Measurements from ENCODE around the gene TENM4. TPM values are rescaled to one million over a fixed set of nuclear protein-coding genes. Genes with fewer than 3 reads are reported as not detected.

TENM4 gene
- total and polyA plus RNA-seq, 11 donors, result 0.08 to 6.4 (median 1.0) TPM

DNA sequence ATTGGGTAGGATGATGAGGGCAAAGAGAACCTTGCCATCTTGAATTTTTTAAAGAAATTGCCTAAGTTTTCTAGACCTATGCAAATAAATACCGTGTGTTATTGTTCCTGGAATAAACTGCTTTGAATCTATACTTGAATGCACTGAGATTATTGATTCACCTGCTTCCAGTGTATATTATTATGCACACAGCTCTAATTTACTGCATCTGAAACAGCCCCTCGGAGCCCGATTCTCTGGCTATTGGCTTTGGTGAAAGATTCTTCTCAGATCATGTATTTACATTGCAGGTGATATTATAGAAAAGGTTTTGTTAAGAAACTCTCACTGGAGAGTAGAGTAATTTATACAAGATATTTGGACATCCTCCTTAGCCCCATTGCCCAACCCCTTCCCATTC is 254.2 kb downstream of the TENM4 start:
- no peaks in the 10 kb centered on the region for H3K4me1 ChIP-seq
- no peak for TF ChIP-seq POLR2A (IDR thresholded peaks at IDR 0.05)
- no peak for TF ChIP-seq CTCF (IDR thresholded peaks at IDR 0.05)

DNA sequence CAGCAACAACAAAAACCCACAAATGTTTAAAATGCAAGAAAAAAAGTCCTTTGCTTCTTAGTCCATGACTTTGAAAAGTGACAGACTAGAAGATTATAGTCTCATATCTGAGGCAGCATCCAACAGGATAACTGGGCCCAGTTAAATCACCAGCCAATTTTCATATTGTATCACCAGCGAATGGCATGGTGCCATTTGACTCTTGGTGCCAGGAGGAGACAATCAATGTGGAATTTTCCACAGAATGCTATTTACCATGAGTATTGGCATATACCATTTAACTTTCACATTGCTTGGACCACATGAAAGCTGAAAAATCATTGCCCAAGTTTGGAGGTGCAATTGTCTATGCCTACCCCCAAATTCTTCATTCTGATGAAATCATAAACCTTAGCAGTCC is 255.5 kb downstream of the TENM4 start:
- Histone ChIP-seq H3K27ac (no peak overlapping the region), H3K4me1 (no peaks in the 10 kb centered on the region), H3K4me3 (no peak overlapping the region), H3K9me3 (peaks cover 0 to 18% (median 0%) of the 10 kb centered on the region in 12 donors), H3K36me3 (no peaks in the 10 kb centered on the region), H3K27me3 (no peaks in the 10 kb centered on the region)
- ATAC-seq (no peak), DNase-seq (no peak)
- TF ChIP-seq POLR2A (IDR thresholded peaks at IDR 0.05), result no peak
- TF ChIP-seq CTCF (IDR thresholded peaks at IDR 0.05), result no peak
- intact Hi-C loops (cut with DNase I), result no loop called here
- WGBS, 4 donors, result 65 to 84% (median 76%) methylated on average over 1 of the region's 1 CpG

More for the DNA sequence above, 254.2 kb downstream of the TENM4 start:
- H3K4me3 ChIP-seq, result no peak overlapping the region
- DNase-seq (no peak), ATAC-seq (no peak)
- H3K9me3 ChIP-seq, result peaks cover 0 to 11% (median 0%) of the 10 kb centered on the region in 12 donors
- intact Hi-C loops (cut with DNase I), result no loop called here
- WGBS, 4 donors, result 90 to 96% (median 94%) methylated on average over 3 of the region's 3 CpGs
- H3K36me3 ChIP-seq, result no peaks in the 10 kb centered on the region
- no peak overlapping the region for H3K27ac ChIP-seq
- no peaks in the 10 kb centered on the region for H3K27me3 ChIP-seq

DNA sequence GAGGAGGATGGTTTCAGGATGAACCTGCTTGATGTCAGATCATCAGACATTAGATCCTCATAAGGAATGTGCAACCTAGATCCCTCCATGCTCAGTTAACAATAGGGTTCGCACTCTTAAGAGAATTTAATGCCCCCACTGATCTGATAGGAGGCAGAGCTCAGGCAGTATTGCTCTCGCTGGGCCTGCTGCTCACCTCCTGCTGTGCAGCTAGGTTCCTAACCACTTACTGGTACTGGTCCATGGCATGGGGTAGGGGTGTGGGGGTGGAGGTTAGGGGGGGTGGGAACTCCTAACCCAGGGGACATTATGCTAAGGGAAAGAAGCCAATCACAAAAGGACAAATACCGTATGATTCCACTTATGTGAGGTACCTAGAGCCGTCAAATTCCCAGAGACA is 256.5 kb downstream of the TENM4 start:
- no peak for TF ChIP-seq POLR2A (IDR thresholded peaks at IDR 0.05)
- no peak for TF ChIP-seq CTCF (IDR thresholded peaks at IDR 0.05)

DNA sequence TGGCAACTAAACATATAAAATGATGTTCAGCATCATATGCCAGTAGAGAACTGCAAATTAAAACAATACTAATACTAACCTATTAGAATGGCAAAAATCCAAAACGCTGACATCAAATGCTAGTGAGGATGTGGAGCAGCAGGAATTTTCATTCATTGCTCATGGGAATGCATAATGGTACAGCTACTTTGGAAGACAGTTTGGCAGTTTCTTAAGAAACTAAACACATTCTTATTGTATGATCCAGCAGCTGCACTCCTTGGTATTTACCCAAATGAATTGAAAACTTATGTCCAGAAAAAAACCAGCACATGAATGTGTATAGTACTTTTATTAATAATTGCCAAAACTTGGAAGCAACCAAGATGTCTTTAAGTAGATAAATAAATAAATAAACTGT is 258.0 kb downstream of the TENM4 start:
- intact Hi-C loops (cut with DNase I), result no loop called here
- DNase-seq, result no peak
- no peak for ATAC-seq
- Histone ChIP-seq H3K4me1 (no peaks in the 10 kb centered on the region), H3K27ac (no peak overlapping the region), H3K27me3 (no peaks in the 10 kb centered on the region), H3K4me3 (no peak overlapping the region), H3K9me3 (peaks cover 0 to 16% (median 0%) of the 10 kb centered on the region in 12 donors), H3K36me3 (no peaks in the 10 kb centered on the region)
- TF ChIP-seq POLR2A (IDR thresholded peaks at IDR 0.05), result no peak
- no peak for TF ChIP-seq CTCF (IDR thresholded peaks at IDR 0.05)
- 64 to 79% (median 68%) methylated on average over 1 of the region's 1 CpG for WGBS, 4 donors

More for the DNA sequence above, 256.5 kb downstream of the TENM4 start:
- Histone ChIP-seq H3K4me3 (no peak overlapping the region), H3K9me3 (peaks cover 0 to 18% (median 0%) of the 10 kb centered on the region in 12 donors), H3K4me1 (no peaks in the 10 kb centered on the region), H3K36me3 (no peaks in the 10 kb centered on the region), H3K27ac (no peak overlapping the region), H3K27me3 (no peaks in the 10 kb centered on the region)
- ATAC-seq, result no peak
- 85 to 93% (median 85%) methylated on average over 4 of the region's 4 CpGs for WGBS, 4 donors
- DNase-seq, result no peak
- intact Hi-C loops (cut with DNase I), result no loop called here

Measured in heart left ventricle (tissue), 16 donors.